ENCODE data around the gene SYPL2.
A peak's percentile ranks its signal among the peaks of the same experiment; 100 is the strongest.

SYPL2 gene

DNA sequence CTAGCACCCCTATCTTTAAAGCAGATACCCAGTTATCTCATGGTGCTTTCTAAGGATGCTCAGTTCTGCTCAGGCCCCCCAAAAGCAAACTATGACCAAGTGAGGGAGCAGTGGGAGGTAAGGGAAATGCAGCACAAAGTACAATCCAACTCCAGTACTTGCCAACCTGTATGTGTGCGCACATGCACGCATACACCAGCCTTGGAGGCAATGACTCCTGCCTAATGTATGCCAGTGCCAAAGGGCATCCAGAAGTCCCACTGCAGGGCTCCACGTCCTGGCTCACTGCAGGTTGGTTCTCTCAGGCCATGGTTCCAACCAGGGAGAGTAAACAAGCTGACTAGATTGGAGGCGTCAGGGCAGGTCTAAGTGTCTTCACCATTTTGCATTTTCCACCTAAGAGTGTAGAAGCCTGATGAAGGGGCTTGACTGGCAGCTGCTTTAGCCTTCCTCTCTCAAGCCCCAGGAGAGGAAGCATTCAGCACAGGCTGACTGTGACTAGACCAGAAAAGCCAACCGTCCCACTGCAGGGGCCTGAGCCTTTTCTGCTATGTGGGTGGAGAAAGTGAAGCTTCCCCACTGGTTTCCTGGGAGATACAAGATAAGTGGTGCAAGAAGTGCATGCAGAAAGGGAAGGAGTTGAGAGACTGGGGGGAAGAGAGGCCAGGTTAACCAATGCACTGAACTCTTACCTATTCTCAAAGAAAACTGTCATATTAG, 35.5 kb downstream of the SYPL2 start:
- DNase-seq (ENCODE audit: low read depth) = no peak
- H3K4me3 ChIP-seq (ENCODE audit: low read depth, low read length) = no peak overlapping the region
- TF ChIP-seq CTCF (IDR thresholded peaks at IDR 0.05; ENCODE audit: low read depth, low read length, missing control alignments) = no peak

- DNase-seq (ENCODE audit: low read depth) = no peak
- H3K4me3 ChIP-seq (ENCODE audit: low read depth, low read length) = no peak overlapping the region
- no peak for TF ChIP-seq CTCF (IDR thresholded peaks at IDR 0.05; ENCODE audit: low read depth, low read length, missing control alignments)
Measured at GRCh38 chr1:109502364-109502851, 36.1 kb downstream of the SYPL2 start.

- no peak overlapping the region for H3K4me3 ChIP-seq (ENCODE audit: low read depth, low read length)
- TF ChIP-seq CTCF (IDR thresholded peaks at IDR 0.05; ENCODE audit: low read depth, low read length, missing control alignments) = no peak
- DNase-seq (ENCODE audit: low read depth) = no peak
Measured at GRCh38 chr1:109503935-109504334, 37.6 kb downstream of the SYPL2 start.

DNA sequence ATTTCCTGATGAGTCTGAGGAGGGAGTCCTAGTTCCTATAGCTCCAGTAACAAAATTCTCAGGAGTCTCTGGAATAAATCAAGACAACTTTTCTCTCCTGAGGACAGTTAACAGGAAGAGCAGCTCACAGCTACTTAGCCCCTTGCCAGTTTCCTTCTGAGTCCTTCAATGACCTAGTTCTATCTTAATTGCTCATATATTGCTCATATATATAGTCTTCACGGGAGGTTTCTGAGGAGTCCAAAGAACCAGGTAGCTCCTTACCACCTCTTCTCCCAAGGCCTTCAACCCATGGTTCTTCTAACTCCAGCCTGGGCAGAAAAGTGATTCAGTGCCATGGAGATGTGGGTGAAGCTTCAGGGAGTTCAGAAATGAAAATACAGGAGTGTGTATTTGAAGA, 38.6 kb downstream of the SYPL2 start:
- DNase-seq (ENCODE audit: low read depth) = no peak
- no peak for TF ChIP-seq CTCF (IDR thresholded peaks at IDR 0.05; ENCODE audit: low read depth, low read length, missing control alignments)
- no peak overlapping the region for H3K4me3 ChIP-seq (ENCODE audit: low read depth, low read length)

- TF ChIP-seq CTCF (IDR thresholded peaks at IDR 0.05; ENCODE audit: low read depth, low read length, missing control alignments) = no peak
- no peak overlapping the region for H3K4me3 ChIP-seq (ENCODE audit: low read depth, low read length)
- no peak for DNase-seq (ENCODE audit: low read depth)
Measured at GRCh38 chr1:109508001-109508872, 41.9 kb downstream of the SYPL2 start.

DNA sequence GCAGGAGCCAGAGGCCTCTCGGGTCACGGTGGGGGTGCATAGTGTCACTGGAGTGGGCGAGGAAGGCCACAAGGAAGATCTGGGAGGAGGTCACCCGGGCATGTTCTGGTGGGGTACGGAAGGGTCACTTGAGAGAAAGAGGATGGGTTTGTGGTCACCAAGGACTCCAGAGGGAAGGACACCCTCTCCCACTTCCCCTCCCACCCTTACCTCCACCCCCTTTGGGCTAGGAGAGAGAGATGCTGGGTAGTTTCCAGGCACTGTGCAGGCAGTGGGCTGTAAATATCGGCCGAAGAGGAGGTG, 42.5 kb downstream of the SYPL2 start:
- no peak for DNase-seq (ENCODE audit: low read depth)
- TF ChIP-seq CTCF (IDR thresholded peaks at IDR 0.05; ENCODE audit: low read depth, low read length, missing control alignments) = no peak
- H3K4me3 ChIP-seq (ENCODE audit: low read depth, low read length) = peak overlapping the region; percentile 48

Data from GM12864 (cell line).